CD4-positive, alpha-beta T cell treated with Interleukin-4 for 1 hour (primary cell): Measurements from ENCODE around the gene UNC45A.

Source experiments
- DNase-seq, 2 donors: peaks; one replicate each; pipeline ENCODE4 v3.0.0-alpha.2; 2020 to 2022

Gene UNC45A

GRCh38 chr15:90946941-90947576 is 12.0 kb downstream of the UNC45A start:
- DNase-seq: no peak

GRCh38 chr15:90947577-90948357 is 12.7 kb downstream of the UNC45A start:
- no peak for DNase-seq

GRCh38 chr15:90948506-90948905 is 13.4 kb downstream of the UNC45A start:
- DNase-seq: no peak

GRCh38 chr15:90949979-90950675 is 15.0 kb downstream of the UNC45A start:
- DNase-seq: no peak

GRCh38 chr15:90950676-90951075 is 15.6 kb downstream of the UNC45A start:
- DNase-seq: no peak

GRCh38 chr15:90952901-90953677 is 18.0 kb downstream of the UNC45A start:
- no peak for DNase-seq

- no peak for DNase-seq
Observed at GRCh38 chr15:90953947-90954711, 19.0 kb downstream of the UNC45A start.

- peak; percentile 90 to 92 for DNase-seq
Observed at GRCh38 chr15:90954712-90955623, 19.9 kb downstream of the UNC45A start, which contains the start of gene RCCD1. TSS of gene RCCD1 (plus strand) at chr15:90954884. CDS start at chr15:90956735, 1,851 bp downstream.

GRCh38 chr15:90955624-90956273 is 20.7 kb downstream of the UNC45A start:
- DNase-seq: no peak

- DNase-seq: peak; percentile 64 to 69
Observed at GRCh38 chr15:90956274-90957030, 21.4 kb downstream of the UNC45A start.

GRCh38 chr15:90957031-90957790 is 22.1 kb downstream of the UNC45A start:
- DNase-seq: no peak

- no peak for DNase-seq
Observed at GRCh38 chr15:90957791-90958190, 22.7 kb downstream of the UNC45A start.

GRCh38 chr15:90959028-90959595 is 24.0 kb downstream of the UNC45A start:
- DNase-seq: no peak

GRCh38 chr15:90959894-90960293 is 24.8 kb downstream of the UNC45A start:
- no peak for DNase-seq

- no peak for DNase-seq
Observed at GRCh38 chr15:90960298-90961091, 25.4 kb downstream of the UNC45A start.

- DNase-seq: no peak
Observed at GRCh38 chr15:90962021-90962420, 26.9 kb downstream of the UNC45A start.

GRCh38 chr15:90966262-90966661 is 31.2 kb downstream of the UNC45A start:
- no peak for DNase-seq

- no peak for DNase-seq
Observed at GRCh38 chr15:90967206-90967605, 32.1 kb downstream of the UNC45A start.
